Cardiac muscle cell (in vitro differentiated cells and primary cell): ENCODE measurements around the gene RERE. TPM values are rescaled to one million over a fixed set of nuclear protein-coding genes. Genes with fewer than 3 reads are reported as not detected.

Experiments
- DNase-seq, 2 donors: peaks; one replicate each; pipeline versions ENCODE4 v3.0.0 to v3.0.0-alpha.2; 2010 to 2017; ENCODE audit warnings: low read depth in 1 of 2, low spot score in 1 of 2
- H3K27ac ChIP-seq: fragments of 200-600 bp; sonication (generic); 2 replicates; pipeline ENCODE4 v1.5.1; 2016
- H3K27me3 ChIP-seq: fragments of 200-600 bp; sonication (generic); 2 replicates; pipeline ENCODE4 v1.6.0; 2016; ENCODE audit warnings: control low read depth
- H3K36me3 ChIP-seq: fragments of 200-600 bp; sonication (generic); 2 replicates; pipeline ENCODE4 v1.5.1; 2016; ENCODE audit warnings: control low read depth
- H3K4me1 ChIP-seq: fragments of 200-600 bp; sonication (generic); 2 replicates; pipeline ENCODE4 v1.8.1; 2017; ENCODE audit warnings: low read depth, mild to moderate bottlenecking, mixed run types
- H3K4me3 ChIP-seq: fragments of 200-600 bp; sonication (generic); 2 replicates; pipeline ENCODE4 v1.5.1; 2016; ENCODE audit warnings: mild to moderate bottlenecking
- H3K9me3 ChIP-seq: fragments of 200-600 bp; sonication (generic); 2 replicates; pipeline ENCODE4 v1.5.1; 2017; ENCODE audit warnings: low read depth, mild to moderate bottlenecking, control low read depth
- polyA plus RNA-seq: library from polyadenylated mRNA; unstranded; fragments of >200 nt; fragmentation: Nextera tagmentation; extraction: Ambion mirVana; gene quantifications from 2 replicates; pipeline ENCODE4 v1.2.1, GENCODE V29; 2016
- total RNA-seq: library from RNA; depleted of rRNA; stranded (reverse); fragments of >200 nt; gene quantifications from 2 replicates; pipeline ENCODE4 v1.2.3, GENCODE V29; 2016
- TF ChIP-seq, protein P1 (sequence below): IDR thresholded peaks from 2 replicates; pipeline ENCODE4 v1.5.1; 2012; ENCODE audit warnings: low read depth, mild to moderate bottlenecking, low read length

Gene RERE
- total and polyA plus RNA-seq, 2 experiments from 2014 or later, result 72.5 to 81.0 TPM

DNA sequence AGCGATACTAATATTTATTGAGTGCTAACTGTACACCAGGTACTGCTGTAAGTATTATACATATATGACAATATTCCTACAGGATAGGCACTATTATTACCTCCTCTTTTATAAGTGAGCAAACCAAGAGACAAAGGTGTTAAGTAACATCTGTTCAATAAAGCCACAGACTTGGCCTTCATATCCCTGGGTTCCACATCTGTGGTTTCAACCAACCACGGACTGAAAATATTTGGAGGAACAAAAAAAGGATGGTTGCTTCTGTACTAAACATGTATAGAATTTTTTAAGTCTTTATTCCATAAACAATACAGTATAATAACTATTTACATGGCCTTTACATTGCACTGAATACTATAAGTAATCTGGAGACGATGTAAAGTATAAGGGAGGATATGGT, 95.1 kb downstream of the RERE start:
- Histone ChIP-seq H3K4me1 (peaks cover 39% of the 10 kb centered on the region), H3K27me3 (no peaks in the 10 kb centered on the region), H3K36me3 (no peaks in the 10 kb centered on the region), H3K9me3 (no peaks in the 10 kb centered on the region), H3K27ac (no peak overlapping the region), H3K4me3 (no peak overlapping the region)
- DNase-seq, result no peak
- TF ChIP-seq, protein P1, sequence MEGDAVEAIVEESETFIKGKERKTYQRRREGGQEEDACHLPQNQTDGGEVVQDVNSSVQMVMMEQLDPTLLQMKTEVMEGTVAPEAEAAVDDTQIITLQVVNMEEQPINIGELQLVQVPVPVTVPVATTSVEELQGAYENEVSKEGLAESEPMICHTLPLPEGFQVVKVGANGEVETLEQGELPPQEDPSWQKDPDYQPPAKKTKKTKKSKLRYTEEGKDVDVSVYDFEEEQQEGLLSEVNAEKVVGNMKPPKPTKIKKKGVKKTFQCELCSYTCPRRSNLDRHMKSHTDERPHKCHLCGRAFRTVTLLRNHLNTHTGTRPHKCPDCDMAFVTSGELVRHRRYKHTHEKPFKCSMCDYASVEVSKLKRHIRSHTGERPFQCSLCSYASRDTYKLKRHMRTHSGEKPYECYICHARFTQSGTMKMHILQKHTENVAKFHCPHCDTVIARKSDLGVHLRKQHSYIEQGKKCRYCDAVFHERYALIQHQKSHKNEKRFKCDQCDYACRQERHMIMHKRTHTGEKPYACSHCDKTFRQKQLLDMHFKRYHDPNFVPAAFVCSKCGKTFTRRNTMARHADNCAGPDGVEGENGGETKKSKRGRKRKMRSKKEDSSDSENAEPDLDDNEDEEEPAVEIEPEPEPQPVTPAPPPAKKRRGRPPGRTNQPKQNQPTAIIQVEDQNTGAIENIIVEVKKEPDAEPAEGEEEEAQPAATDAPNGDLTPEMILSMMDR, result no peak

- H3K27me3 ChIP-seq, result no peaks in the 10 kb centered on the region
- no peak overlapping the region for H3K4me3 ChIP-seq
- no peaks in the 10 kb centered on the region for H3K36me3 ChIP-seq
- DNase-seq, result no peak
- peak overlapping the region; percentile 35 for H3K27ac ChIP-seq
- no peaks in the 10 kb centered on the region for H3K9me3 ChIP-seq
- peaks cover 39% of the 10 kb centered on the region for H3K4me1 ChIP-seq
- TF ChIP-seq, protein P1, result no peak
Measured at GRCh38 chr1:8721679-8722324, 95.6 kb downstream of the RERE start.

- Histone ChIP-seq H3K36me3 (no peaks in the 10 kb centered on the region), H3K9me3 (no peaks in the 10 kb centered on the region), H3K4me1 (peaks cover 39% of the 10 kb centered on the region), H3K27me3 (no peaks in the 10 kb centered on the region), H3K4me3 (no peak overlapping the region), H3K27ac (no peak overlapping the region)
- DNase-seq, result no peak
- TF ChIP-seq, protein P1, result no peak
Measured at GRCh38 chr1:8720347-8720746, 97.1 kb downstream of the RERE start.

- H3K9me3 ChIP-seq, result no peaks in the 10 kb centered on the region
- no peaks in the 10 kb centered on the region for H3K36me3 ChIP-seq
- TF ChIP-seq, protein P1, result peak; percentile 46
- H3K4me1 ChIP-seq, result peaks cover 38% of the 10 kb centered on the region
- H3K27me3 ChIP-seq, result no peaks in the 10 kb centered on the region
- H3K4me3 ChIP-seq, result no peak overlapping the region
- DNase-seq, result no peak
- H3K27ac ChIP-seq, result peak overlapping the region; percentile 6
Measured at GRCh38 chr1:8718850-8719361, 98.5 kb downstream of the RERE start.

DNA sequence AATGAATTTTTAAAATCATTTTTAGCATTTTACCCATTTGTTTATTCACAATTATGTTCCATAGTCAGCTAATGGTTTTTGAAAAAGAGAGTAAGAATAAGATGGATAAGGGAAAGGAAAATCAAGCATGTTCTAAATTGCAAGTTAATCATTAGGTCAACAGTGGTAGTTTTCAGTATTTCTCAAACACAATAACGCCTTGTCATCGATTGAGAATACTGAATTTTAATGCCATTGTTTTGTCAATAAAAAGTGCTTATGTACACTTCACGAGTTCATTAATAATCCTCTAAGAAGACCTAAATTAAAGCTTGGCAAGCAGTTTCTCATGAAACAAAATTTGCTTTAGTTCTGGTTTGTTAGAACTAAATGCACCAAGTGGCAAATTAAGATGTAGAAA, 100.3 kb downstream of the RERE start:
- DNase-seq, result no peak
- Histone ChIP-seq H3K27ac (no peak overlapping the region), H3K27me3 (no peaks in the 10 kb centered on the region), H3K4me3 (no peak overlapping the region), H3K9me3 (no peaks in the 10 kb centered on the region), H3K4me1 (peaks cover 31% of the 10 kb centered on the region), H3K36me3 (no peaks in the 10 kb centered on the region)
- TF ChIP-seq, protein P1, result no peak
